Measurements from ENCODE around the gene CTAG1B.
"Not testable (repeated sequence)": the region's sequence is repeated elsewhere in the genome, so short reads cannot be mapped to it uniquely, and the experiment has no call there.

The CTAG1B gene

GRCh38 chrX:154584585-154585183, 34.4 kb downstream of the CTAG1B start, which contains the start of gene CTAG1A:
TSS of gene CTAG1A (plus strand) at chrX:154585133. CDS start at chrX:154585207, 74 bp downstream.
- not testable (repeated sequence) for DNase-seq (ENCODE audit: low read depth in 2 of 2)

DNA sequence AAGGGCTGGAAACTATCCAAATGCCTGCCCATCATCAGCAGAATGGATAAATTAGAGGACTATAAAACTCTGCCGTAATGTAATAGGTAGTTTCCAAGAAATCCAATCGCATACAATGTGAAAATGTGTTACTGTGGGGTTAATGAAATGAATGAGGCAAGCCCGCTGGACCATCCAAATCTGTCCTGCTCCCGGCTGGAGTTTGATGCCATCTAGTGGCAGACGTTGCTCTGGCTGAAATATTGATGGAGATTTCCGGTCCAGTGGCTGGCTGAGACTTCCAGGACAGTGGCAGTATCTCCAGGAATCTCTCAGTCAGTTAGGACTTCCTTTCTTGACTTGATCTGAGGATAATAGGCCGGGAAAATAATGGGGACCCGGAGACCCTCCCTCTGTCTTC, 36.1 kb downstream of the CTAG1B start:
- DNase-seq (ENCODE audit: low read depth in 2 of 2), result not testable (repeated sequence)

GRCh38 chrX:154575076-154575475, 44.0 kb downstream of the CTAG1B start:
- not testable (repeated sequence) for DNase-seq (ENCODE audit: low read depth in 2 of 2)

DNA sequence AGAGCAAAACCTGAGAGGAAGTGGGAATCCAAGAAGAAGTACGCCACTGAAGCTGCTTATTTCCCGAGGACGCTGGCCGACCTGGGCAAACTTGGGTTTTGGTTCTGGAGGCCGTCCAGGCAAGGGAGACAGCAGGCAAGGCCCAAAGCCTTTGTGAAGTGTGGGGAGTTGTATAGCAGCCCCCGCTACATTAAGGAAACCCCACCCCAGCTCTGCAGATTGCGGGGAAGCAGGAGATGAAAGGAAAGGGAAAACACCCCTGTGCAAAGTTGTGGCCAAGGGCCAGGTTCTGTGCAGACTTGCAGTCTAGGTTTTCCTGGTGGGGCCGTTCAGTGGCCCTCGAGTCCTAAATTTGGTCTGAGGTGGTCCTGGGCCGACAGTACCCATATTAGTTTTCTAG, 46.0 kb downstream of the CTAG1B start:
- not testable (repeated sequence) for DNase-seq (ENCODE audit: low read depth in 2 of 2)

DNA sequence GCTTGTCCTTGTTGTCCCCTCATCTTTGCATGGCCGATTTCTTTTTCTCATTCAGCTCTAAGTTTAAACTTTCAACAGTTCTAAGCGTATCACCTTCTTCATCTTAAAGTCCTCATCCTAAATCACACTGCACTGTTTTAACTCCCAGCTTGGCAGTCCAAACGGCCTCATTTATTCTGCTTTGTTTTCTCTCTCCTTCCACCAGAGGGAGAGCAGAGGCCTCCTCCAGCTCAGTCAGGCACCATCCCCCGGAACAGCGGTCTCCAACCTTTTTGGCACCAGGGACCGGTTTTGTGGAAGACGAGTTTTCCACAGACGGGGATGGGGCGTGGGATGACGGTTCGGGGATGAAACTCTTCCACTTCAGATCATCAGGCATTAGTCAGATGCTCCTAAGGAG, 48.7 kb downstream of the CTAG1B start:
- DNase-seq (ENCODE audit: low read depth in 2 of 2), result not testable (repeated sequence)

All from stimulated activated CD8-positive, alpha-beta memory T cell treated with anti-CD3 and anti-CD28 coated beads, Interleukin-15, amount 100 ng/mL, for 48 hours (primary cell).